Fibroblast of skin of left biceps (primary cell): ENCODE results near the gene STRN.
"Not testable (repeated sequence)": the region's sequence is repeated elsewhere in the genome, so short reads cannot be mapped to it uniquely, and the experiment has no call there.

Source experiments
- DNase-seq, 2 experiments: peaks; one replicate each; pipeline ENCODE4 v3.0.0-alpha.2; 2013; ENCODE audit warnings: low read depth in 2 of 2

STRN gene, protein sequence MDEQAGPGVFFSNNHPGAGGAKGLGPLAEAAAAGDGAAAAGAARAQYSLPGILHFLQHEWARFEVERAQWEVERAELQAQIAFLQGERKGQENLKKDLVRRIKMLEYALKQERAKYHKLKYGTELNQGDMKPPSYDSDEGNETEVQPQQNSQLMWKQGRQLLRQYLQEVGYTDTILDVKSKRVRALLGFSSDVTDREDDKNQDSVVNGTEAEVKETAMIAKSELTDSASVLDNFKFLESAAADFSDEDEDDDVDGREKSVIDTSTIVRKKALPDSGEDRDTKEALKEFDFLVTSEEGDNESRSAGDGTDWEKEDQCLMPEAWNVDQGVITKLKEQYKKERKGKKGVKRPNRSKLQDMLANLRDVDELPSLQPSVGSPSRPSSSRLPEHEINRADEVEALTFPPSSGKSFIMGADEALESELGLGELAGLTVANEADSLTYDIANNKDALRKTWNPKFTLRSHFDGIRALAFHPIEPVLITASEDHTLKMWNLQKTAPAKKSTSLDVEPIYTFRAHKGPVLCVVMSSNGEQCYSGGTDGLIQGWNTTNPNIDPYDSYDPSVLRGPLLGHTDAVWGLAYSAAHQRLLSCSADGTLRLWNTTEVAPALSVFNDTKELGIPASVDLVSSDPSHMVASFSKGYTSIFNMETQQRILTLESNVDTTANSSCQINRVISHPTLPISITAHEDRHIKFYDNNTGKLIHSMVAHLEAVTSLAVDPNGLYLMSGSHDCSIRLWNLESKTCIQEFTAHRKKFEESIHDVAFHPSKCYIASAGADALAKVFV

DNA sequence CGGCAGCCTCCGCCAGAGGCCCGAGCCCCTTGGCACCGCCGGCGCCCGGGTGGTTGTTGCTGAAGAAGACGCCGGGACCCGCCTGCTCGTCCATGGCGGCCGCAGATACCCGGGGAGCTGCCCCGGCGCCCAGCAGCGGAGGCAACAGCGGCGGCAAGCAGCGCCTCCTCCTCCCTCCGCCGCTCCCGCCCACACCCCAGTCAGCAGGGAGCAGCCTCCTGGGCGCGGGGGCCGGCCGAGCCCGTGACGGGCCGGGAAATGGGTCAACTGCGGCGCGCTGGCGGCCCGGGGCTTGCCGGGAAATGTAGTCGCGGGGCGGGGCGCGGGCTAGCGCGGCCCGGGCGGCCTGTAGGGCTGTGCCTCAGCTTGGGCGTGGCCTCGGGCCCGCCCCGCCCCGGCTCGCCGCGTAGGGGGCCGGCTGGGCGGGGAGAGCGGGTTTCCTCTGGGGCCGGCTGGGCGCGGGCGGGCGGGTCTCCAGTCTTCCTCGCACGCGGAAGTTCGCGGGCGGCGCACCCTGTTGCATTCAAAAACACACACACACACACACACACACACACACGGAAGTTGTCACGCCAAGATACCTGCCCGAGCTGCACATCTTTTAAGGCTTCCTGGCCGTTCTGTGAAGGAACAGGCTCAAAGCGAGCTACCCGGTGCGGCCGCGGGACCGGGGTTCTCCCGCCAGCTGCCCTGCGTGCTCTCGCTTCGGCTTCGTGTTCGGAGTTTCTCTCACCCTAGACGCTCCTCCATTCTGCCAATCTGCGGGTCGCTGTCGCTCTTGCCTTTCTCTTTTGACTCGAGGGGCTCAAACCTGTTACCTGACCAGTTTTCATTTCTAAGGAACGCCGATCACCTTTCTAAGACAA, at the start of gene STRN:
Gene STRN (minus strand): TSS at position 167 of the 866 bp plus-strand sequence. CDS start 73 bp downstream, at position 94.
- peak; percentile 91 to 94 for DNase-seq

DNA sequence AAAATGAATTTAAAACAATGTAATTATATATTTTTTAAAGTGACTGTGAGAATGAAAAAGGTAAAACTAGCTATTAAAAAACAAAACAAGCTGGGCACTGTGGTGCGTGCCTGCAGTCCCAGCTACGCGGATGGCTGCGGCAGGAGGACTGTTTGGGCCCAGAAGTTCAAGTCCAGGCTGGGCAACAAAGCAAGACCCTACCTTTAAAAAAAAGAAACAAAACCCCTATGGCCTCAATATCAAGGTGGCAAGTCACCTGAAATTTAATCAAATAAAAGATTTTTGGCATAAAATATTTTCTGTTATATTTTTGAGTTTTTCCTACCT, 46.9 kb upstream of the STRN start:
- DNase-seq, result no peak

DNA sequence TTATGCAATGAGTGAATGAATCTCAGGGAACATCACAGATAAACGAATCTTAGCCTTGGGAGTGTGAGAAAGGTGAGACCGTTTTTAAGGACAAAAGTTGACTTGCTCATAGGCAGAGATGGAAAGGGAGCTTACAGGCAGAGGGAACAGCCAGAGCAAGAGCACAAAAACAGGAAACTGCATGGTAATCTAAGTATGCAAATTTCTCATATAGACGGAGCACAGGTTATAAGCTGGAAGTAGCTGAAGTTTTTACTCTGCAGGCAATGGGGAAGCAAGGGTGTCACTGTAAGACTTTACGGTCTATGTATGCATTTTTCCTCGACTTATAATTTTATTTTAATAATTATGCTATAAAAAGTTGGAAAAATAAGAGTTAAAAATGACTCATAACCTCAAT, 44.8 kb upstream of the STRN start:
- DNase-seq, result no peak

DNA sequence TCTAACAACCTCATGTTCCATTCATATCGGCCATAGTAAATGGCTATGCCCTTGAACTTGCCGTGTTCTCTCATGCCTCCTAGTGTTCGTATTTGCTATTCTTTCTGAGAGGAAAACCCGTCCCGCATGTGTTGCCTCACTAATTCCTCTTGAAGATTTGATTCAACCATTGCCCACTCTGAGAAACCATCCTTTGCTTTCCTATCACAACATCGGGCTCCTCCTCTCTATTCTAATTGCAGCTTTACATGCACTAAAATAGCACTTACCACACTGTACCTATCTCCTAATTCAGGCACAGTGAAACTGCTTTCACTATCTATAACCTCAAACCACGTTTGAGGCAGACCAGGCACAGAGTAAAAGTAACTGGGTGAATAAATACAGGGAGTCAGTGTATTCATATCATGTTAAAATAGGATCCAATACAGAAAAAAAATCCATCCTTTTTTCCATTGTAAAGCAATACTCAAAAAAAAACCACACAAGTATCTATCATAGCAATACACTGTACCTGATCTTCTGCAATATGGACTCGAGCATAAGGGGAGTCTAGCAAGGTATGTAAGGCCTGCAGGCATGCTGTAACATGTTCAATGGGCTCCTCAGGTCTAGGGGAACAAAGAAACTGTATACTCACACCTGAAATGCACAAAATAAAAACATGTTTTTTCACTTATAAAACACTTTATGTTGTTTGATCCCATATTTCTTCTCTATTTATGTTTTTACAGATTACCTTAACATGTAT, 39.0 kb upstream of the STRN start:
- DNase-seq, result no peak

DNA sequence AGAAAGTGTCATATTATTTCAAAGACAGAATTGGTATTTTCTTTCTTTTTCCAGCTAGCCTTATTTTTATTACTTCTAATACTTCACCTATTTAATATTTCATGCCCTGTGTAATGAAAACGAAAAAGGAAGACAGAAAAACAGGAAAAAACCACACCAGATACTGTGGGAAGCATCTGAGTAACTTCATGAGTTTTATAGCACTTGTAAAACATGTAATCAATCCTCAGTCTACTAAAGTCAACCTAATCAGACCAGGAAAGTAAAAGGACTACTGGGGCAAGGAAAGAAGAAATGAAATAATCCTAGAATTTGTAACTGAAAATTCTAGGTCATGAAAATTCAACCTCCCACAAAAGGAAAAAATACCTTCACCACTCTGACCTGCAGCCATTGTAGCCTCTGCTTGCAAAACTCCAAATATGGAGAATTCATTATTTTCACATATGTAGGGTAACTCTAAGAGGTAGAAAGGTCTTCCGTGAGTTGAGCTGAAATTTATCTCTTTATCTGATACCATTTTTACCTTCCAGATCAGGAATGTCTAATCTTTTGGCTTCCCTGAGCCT, 34.7 kb upstream of the STRN start:
- DNase-seq, result no peak

DNA sequence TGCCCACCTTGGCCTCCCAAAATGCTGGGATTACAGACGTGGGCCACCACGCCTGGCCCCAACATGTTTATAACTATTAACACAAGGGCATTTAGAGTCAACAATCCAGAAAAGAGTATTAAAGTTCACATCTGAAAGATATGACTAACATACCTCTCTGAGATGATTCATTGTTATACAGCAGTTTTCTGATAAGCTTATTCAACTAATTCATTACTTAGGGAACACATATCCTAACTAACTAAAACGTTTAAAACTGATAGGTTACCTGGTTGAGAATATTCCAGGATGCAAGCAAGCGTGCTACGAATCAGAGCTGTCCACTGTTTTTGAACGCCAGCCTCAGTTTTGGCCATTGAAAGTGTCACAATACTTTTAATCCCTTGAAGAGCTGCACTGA, 34.0 kb upstream of the STRN start:
- no peak for DNase-seq

DNA sequence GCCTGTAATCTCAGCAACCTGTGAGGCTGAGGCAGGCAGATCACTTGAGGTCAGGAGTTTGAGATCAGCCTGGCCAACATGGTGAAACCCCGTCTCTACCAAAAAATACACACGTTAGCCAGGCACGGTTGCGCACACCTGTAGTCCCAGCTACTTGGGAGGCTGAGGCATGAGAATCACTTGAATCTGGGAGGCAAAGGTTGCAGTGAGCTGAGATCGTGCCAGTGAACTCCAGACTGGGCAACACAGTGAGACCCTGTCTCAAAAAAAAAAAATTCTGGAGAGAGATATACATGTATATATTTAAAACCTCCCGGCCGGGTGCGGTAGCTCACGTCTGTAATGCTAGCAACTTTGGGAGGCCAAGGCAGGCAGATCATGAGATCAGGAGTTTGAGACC, 33.1 kb upstream of the STRN start:
- not testable (repeated sequence) for DNase-seq

DNA sequence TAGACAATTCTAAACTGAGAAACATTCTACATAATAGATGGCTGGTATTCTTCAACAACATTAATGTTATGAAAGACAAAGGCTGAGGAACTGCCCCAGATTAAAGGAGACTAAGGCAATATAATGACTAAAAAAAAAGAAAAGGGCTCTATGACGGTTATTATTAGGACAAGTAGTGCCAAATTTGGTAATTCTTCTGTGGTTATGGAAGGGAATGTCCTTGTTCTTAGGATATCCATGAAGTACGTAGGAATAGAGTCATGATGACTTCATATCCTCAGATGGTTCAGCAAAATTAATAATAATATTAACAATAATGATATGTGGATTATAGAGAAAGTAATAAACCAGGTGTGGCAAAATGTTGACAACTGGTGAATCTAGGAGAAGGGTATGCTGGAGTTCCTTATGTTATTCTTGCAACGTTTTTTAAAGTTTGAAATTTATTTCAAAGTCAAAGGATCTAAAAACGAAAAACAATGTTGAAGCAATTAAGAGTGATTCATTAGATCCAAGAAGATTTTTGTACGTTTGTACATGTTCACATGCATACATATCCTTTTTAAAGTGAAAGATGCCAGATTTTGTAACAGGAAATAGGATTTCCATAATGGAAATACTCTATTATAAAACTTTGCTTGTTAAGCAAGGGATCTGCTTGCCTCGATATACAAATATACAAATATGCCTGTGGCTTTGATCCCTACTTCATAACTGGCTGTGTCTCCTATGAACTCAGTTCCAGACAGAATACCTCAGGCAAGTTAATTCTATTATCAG, 27.7 kb upstream of the STRN start:
- no peak for DNase-seq

DNA sequence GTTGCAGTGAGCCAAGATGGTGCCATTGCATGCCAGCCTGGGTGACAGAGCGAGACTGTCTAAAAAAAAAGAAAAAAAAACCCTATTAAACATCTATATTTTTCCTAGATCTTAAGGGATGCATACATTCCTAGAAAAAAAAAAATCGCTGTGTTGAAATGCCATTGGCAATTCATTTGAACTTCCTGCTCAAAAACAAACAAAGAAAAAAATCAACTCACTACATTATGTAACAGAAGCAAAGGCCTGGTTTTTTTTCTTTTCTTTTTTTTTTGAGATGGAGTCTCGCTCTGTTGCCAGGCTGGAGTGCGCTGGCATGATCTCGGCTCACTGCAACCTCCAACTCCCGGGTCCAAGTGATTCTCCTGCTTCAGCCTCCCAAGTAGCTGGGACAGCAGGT, 21.7 kb upstream of the STRN start:
- no peak for DNase-seq

DNA sequence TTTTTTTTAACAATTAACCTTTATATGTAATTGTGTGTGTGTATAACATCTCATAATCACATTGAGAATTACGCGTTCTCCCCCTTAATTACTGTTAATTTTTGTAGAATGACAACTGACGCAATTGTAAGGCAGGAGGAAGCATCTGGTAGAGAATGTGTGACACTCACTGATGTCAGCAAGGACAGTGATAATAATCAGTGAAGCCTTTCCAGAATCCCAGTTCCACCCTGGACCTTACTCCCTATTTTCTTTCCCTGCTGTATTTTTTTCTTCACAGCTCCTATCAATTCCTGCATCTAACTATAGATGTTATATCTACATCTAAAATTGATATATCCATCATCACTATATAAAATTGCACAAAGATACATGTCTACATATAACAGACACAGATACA, 16.1 kb upstream of the STRN start:
- DNase-seq, result no peak

DNA sequence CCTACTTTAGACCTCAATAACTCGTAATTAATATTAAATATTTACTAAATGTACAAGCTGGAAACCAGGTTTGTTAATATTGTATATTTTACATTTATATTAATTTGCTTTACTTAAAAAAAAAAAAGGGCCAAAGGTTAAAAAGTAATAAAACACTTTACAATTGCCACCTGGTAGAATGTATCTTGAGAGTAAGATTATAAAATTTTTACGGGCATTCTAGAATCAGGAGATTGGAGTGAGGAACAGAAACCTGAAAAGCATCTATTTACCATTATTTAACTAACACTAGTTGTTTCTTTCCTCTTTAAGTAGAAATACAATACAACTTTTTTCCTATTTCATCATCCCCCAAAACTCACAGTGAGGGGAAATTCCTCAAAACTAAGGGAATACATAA, 15.6 kb upstream of the STRN start:
- no peak for DNase-seq

DNA sequence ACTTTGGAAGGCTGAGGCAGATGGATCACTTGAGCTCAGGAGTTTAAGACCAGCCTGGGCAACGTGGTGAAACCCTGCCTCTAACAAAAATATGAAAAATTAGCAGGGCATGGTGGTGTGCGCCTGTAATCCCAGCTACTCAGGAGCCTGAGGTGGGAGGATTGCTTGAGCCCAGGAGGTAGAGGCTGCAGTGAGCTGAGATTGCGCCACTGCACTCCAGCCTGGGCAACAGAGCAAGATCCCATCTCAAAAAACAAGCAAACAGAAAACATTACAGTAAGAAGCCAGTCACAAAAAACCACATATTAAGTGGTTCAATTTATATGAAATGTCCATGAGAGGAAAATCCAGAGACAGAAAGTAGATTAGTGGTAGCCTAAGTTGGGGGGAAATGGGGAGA, 12.7 kb upstream of the STRN start:
- not testable (repeated sequence) for DNase-seq

DNA sequence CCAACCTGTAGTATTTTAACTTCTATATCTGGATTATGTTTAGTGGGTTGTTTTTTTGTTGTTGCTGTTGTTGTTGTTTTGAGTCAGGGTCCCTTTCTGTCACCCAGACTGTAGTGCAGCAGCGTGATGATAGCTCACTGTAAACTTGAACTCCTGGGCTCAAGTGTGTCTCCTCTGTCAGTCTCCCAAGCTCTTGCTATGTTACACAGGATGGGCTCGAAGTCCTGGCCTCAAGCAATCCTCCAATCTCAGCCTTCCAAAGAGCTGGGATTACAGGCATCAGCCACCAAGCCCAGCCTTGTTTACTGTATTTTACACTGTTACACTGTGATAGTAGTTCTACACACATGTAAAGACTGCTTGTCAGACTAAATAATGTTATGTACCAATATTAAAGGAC, 9.7 kb upstream of the STRN start:
- DNase-seq, result no peak

DNA sequence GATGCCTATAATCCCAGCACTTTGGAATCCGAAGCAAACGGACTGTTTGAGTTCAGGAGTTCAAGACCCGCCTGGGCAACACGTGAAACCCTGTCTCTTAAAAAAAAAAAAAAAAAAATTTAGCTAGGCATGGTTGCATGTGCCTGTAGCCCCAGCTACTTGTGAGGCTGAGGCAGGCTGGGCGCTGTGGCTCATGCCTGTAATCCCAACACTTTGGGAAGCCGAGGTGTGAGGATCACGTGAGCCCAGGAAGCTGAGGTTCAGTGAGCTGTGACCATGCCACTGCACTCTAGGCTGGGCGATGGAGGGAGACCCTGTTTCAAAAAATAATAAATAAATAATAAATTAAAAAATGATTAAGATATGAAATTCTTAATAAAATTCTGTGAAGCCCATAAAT, 9.0 kb upstream of the STRN start:
- no peak for DNase-seq

DNA sequence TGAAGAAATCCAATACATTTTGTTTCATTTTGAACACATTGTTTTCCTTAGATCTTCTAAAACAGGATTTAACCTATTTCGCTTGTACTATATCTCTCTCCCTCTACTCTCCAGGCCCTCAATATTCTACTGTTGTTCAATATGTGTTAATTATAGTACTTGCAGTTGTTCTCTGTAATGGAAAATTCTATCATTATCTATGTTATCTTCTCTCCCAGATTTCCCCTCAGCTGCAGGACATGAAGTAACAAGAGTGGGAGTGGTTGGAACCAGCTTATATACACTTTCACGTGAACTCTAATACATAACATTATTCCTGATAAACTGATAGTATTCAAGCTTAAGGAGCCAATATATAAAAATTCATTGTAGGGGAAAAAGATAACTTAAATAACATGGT, 7.0 kb upstream of the STRN start:
- DNase-seq, result no peak

DNA sequence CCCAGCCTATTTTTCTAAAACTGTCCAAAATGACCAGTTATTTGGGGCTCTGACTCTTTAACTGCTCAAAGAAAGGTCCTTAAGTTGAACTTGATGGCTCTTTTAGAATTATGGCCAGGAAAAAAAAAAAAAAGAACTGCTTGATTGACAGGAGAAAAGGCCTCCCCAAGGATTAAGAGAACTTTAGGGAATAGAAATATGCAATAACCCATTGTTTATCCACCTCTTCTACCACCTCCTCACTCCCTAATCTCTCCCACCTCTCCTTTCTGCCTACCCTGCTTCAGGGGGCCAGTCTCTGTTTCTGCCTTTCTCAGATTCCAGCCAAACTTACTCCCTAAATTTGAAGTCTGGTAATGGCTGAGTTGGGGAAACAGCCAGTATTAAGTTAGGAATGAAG, 5.7 kb upstream of the STRN start:
- DNase-seq, result no peak

DNA sequence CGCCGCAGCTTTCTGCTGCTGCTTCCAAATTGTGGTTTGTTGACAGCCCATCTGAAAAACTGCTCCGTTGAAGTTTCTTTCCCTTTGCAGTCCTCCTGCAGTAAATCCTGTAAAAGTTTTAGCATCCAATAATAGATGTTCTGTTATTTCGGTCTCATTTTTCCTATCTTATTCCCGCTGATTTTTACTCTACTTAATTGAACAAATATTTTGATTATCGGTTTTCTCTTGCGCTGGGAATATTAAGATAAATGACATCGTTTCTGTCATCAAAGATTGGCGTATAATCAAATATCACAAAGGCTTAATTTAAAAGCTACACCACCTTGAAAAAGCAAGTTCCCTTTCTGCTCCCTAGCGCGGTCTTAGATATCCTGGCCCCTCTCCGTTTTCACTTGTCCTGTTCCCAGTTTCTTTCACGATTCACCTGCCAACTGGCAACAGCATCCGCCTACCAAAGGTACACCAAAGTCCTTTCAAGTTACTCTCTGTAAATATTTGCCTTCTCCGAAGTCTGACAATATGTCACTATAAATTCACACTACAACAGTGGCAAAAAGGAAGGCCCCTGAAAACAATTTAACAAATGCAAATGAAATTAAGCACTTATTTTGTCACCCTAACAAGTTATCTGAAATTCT, 1.0 kb upstream of the STRN start:
- no peak for DNase-seq

DNA sequence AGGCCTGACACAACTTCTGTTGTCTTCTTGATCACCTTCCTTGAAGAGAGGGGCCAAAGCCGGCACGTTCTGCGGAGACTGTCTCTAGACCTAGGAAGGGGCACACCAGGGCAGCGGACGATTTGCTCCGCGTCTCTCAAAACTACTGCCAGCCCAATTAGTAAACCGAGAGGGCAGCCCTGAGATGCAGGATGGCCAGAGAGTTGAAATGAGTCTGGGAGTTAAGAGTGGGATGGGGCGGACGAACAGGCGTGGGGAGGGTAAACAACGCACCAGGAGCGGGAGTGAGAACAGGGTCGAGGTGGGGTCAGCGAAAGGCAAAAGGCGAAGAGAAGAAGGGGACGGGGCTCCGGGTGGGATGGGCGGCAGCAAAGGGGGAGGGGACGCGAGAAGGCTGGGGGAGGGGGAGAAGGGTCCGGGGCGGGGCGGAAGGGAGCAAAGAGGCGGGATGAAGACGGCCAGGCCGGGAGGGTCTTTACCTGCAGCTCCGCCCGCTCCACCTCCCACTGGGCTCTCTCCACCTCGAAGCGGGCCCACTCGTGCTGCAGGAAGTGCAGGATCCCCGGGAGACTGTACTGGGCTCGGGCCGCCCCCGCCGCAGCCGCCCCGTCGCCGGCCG, 476 bp downstream of the STRN start:
- DNase-seq, result no peak

DNA sequence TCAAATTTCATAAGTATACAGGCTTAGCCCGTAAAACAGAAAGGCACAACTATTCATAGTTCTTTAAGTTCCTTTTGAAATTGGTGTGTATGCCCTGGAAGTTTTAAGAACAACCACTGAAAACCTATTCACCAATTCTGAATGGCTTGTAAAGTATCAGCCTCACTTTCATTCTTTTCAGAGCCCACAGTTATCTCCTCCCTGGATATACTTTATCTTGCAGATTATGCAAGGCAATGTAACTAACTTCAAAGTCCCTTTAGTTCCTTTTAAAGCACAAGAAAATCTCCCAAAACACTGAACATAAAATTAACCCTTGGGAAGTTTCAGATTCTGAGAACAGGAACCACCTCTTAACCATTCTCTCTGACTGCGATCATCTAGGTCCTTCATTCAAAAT, 1.1 kb downstream of the STRN start:
- DNase-seq, result no peak
